VCaP (cell line): ENCODE measurements around the gene CPZ.

Experiments used
- H3K27ac ChIP-seq: fragments of 450-650 bp; 2 replicates; pipeline ENCODE4 v1.5.1; 2017
- CTCF ChIP-seq: fragments of 450-650 bp; conservative IDR thresholded peaks from 2 replicates; pipeline ENCODE4 v1.5.1; 2017; ENCODE audit warnings: mild to moderate bottlenecking, moderate library complexity

The CPZ gene

DNA sequence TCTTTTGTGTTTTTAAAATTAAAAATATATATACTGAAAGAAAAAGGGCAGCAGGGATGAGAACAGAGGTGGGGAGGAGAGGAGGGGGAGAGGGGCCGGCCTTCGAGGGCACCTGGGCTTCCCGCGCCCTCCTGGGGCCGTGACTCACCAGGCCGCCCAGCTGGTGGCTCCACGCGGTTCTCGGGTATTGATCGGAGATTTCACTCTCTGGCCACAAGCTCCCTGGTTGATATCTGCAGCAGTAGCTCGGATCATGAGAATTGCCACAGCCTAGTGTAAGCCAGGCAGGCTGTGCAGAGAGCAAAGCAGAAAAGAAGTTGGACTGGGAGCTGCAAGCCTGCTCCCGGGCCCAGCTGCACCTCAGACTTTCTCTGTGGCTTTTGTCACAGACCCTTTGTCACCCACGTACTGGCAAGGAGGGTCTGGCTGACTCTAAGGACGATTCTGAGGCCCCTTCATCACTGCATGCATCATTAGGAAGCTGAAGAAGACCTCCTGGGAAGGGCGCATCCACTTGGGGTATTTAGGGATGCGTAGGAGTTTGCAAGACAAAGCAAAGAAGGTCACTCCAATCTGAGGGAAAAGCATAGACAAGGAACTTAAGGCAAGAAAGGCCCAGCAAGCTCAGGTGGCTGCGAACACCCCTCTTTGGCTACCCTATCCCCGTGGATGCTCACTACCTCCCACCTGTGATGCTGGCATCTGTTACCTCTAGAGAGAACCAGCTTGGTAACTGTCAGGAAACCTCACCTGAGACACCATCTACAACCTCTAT lies 71.7 kb downstream of the CPZ start:
- no peak for TF ChIP-seq CTCF

GRCh38 chr4:8664976-8665375 lies 72.4 kb downstream of the CPZ start:
- H3K27ac ChIP-seq, result no peak overlapping the region
- TF ChIP-seq CTCF, result no peak

More for the DNA sequence above, 71.7 kb downstream of the CPZ start:
- H3K27ac ChIP-seq, result no peak overlapping the region

DNA sequence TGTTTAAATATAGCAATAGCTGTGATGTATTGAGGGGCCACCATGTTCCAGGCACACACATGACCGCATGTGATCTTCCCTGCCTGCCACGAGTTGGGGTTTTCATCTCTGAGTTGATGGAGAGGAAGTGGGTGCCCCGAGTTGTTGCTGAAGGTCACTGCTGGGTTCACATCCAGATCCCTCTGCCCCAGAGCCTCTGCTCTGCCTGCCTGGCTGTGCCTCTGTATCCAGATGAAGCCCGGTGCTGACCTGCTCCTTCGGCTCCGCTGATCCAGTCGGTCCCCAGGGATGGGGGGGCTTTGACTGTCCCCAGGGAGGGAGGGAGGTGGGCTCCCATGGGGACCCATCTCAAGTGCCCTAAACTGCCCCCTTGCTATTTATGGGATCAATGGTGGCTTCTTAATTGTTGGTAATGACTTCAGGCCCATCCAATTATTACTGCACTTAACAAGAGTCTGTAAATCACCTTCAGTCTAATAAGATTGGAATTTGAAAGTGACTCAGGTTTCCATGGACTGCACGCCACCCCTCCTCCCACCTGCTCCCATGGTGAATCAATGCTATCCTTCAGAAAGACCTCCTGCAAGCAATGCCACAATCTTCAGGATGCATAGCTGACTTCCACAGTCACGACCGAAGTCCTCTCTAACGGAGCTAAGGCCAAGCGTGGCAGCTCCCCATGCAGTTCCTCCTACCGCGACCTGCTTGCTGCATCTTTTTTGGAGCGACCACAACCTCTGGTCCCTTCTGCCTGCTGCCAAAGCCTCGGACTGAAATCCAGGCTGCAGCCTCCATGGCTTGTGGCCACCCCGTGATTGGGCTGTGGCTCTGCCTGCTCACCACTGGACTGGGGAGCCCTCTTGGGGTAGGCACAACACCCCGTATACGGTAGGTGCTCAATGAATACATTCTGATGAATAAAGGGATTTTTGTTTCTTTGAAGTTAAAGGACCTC lies 73.1 kb downstream of the CPZ start:
- no peak for TF ChIP-seq CTCF
- H3K27ac ChIP-seq, result no peak overlapping the region

DNA sequence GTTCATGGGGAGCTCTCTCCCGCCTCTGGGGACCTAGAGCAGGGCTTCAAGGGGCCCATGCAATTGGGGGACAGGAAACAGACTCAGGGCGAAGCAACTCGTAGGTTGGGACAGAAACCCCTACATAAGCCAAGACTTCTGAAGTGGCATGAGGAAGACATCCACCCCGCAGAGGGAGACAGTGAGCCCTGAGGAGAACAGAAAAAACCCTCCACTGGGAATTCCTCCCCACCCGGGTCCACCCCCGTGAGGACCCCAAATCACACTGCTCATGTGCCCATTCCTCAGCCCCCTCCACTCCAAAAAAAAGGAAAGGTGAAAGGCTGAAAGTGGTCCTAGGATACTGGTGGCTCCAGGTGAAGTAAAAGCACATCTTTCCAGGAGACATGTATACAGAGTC lies 74.0 kb downstream of the CPZ start:
- TF ChIP-seq CTCF, result no peak; the same call in 1 of the 2 replicates
- H3K27ac ChIP-seq, result no peak overlapping the region
